ENCODE results near the gene MDP1. TPM values are rescaled to one million over a fixed set of nuclear protein-coding genes. Genes with fewer than 3 reads are reported as not detected.

Gene MDP1
- total and polyA plus RNA-seq, 10 donors: 11.0 to 39.6 (median 22.4) TPM

- no peak for DNase-seq
- peaks cover 0 to 71% (median 51%) of the 10 kb centered on the region in 6 donors for H3K36me3 ChIP-seq
- intact Hi-C loops (cut with DNase I; ENCODE audit: low total_unique reads): no loop called here
- peak overlapping the region in 1 of 8 donors; percentile 81 for H3K27ac ChIP-seq
- H3K4me1 ChIP-seq: peaks cover 13 to 52% (median 27%) of the 10 kb centered on the region in 6 donors
- no peak overlapping the region for H3K4me3 ChIP-seq
- WGBS, 5 donors: 89 to 96% (median 93%) methylated on average over 10 of the region's 10 CpGs
- TF ChIP-seq, protein P1, sequence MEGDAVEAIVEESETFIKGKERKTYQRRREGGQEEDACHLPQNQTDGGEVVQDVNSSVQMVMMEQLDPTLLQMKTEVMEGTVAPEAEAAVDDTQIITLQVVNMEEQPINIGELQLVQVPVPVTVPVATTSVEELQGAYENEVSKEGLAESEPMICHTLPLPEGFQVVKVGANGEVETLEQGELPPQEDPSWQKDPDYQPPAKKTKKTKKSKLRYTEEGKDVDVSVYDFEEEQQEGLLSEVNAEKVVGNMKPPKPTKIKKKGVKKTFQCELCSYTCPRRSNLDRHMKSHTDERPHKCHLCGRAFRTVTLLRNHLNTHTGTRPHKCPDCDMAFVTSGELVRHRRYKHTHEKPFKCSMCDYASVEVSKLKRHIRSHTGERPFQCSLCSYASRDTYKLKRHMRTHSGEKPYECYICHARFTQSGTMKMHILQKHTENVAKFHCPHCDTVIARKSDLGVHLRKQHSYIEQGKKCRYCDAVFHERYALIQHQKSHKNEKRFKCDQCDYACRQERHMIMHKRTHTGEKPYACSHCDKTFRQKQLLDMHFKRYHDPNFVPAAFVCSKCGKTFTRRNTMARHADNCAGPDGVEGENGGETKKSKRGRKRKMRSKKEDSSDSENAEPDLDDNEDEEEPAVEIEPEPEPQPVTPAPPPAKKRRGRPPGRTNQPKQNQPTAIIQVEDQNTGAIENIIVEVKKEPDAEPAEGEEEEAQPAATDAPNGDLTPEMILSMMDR (IDR thresholded peaks at IDR 0.05 in 8 of 11, conservative IDR thresholded peaks at IDR 0.05 in 3 of 11): no peak
- TF ChIP-seq POLR2AphosphoS5 (IDR thresholded peaks at IDR 0.05): no peak
- no peak for TF ChIP-seq POLR2A (IDR thresholded peaks at IDR 0.05)
- H3K27me3 ChIP-seq (replicated peaks in 1 of 7): no peaks in the 10 kb centered on the region
- H3K9me3 ChIP-seq: no peaks in the 10 kb centered on the region
Measured at GRCh38 chr14:24186831-24187538, 28.9 kb downstream of the MDP1 start.

DNA sequence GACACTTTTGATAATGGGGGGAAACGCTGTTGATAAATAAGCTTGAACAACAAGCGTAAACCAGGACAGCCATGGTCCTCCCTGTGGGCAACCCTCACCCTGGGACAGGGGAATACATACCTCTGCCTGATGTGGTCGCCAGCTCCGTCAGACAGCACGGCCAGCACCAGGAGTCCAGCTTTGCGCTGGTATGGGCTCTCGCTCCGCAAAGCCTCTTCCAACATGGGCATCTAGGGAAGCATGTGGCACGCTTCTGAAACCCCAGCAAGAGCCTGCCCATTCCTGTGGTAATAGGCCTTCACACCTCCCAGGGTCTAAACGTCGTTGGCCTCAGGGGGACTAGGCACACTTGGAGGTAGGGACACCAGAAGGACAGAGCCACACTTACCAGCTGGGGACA is 30.1 kb downstream of the MDP1 start:
- peaks cover 13 to 42% (median 25%) of the 10 kb centered on the region in 6 donors for H3K4me1 ChIP-seq
- H3K27ac ChIP-seq: no peak overlapping the region
- DNase-seq: no peak
- WGBS, 5 donors: 93 to 97% (median 94%) methylated on average over 7 to 11 of the region's 11 CpGs
- TF ChIP-seq, protein P1 (IDR thresholded peaks at IDR 0.05 in 8 of 11, conservative IDR thresholded peaks at IDR 0.05 in 3 of 11): no peak
- TF ChIP-seq POLR2AphosphoS5 (IDR thresholded peaks at IDR 0.05) (no peak), POLR2A (IDR thresholded peaks at IDR 0.05) (no peak)
- intact Hi-C loops (cut with DNase I; ENCODE audit: low total_unique reads): no loop called here
- H3K4me3 ChIP-seq: no peak overlapping the region
- no peaks in the 10 kb centered on the region for H3K9me3 ChIP-seq
- H3K27me3 ChIP-seq (replicated peaks in 1 of 7): no peaks in the 10 kb centered on the region
- H3K36me3 ChIP-seq: peaks cover 0 to 72% (median 60%) of the 10 kb centered on the region in 6 donors

GRCh38 chr14:24185026-24185425 is 30.8 kb downstream of the MDP1 start:
- H3K4me3 ChIP-seq: no peak overlapping the region
- H3K4me1 ChIP-seq: peaks cover 13 to 42% (median 25%) of the 10 kb centered on the region in 6 donors
- 94 to 99% (median 95%) methylated on average over 7 of the region's 7 CpGs for WGBS, 5 donors
- no peaks in the 10 kb centered on the region for H3K9me3 ChIP-seq
- intact Hi-C loops (cut with DNase I; ENCODE audit: low total_unique reads): no loop called here
- peaks cover 2 to 74% (median 67%) of the 10 kb centered on the region in 6 donors for H3K36me3 ChIP-seq
- no peak for DNase-seq
- no peak overlapping the region for H3K27ac ChIP-seq
- TF ChIP-seq, protein P1 (IDR thresholded peaks at IDR 0.05 in 8 of 11, conservative IDR thresholded peaks at IDR 0.05 in 3 of 11): no peak
- TF ChIP-seq POLR2A (IDR thresholded peaks at IDR 0.05) (no peak), POLR2AphosphoS5 (IDR thresholded peaks at IDR 0.05) (no peak)
- H3K27me3 ChIP-seq (replicated peaks in 1 of 7): no peaks in the 10 kb centered on the region

GRCh38 chr14:24184104-24184970 is 31.5 kb downstream of the MDP1 start:
- TF ChIP-seq, protein P1 (IDR thresholded peaks at IDR 0.05 in 8 of 11, conservative IDR thresholded peaks at IDR 0.05 in 3 of 11): no peak
- TF ChIP-seq POLR2AphosphoS5 (IDR thresholded peaks at IDR 0.05): peak in 1 of 3 donors; percentile 44
- TF ChIP-seq POLR2A (IDR thresholded peaks at IDR 0.05): no peak
- no peak for DNase-seq
- H3K4me1 ChIP-seq: peaks cover 13 to 35% (median 21%) of the 10 kb centered on the region in 6 donors
- WGBS, 5 donors: 92 to 96% (median 95%) methylated on average over 8 to 19 of the region's 19 CpGs
- no peak overlapping the region for H3K4me3 ChIP-seq
- no peaks in the 10 kb centered on the region for H3K9me3 ChIP-seq
- intact Hi-C loops (cut with DNase I; ENCODE audit: low total_unique reads): no loop called here
- H3K36me3 ChIP-seq: peaks cover 2 to 78% (median 74%) of the 10 kb centered on the region in 6 donors
- H3K27me3 ChIP-seq (replicated peaks in 1 of 7): no peaks in the 10 kb centered on the region
- H3K27ac ChIP-seq: no peak overlapping the region

Data from spleen (tissue), 11 donors.